ENCODE data around the gene LIMK2.

DNA sequence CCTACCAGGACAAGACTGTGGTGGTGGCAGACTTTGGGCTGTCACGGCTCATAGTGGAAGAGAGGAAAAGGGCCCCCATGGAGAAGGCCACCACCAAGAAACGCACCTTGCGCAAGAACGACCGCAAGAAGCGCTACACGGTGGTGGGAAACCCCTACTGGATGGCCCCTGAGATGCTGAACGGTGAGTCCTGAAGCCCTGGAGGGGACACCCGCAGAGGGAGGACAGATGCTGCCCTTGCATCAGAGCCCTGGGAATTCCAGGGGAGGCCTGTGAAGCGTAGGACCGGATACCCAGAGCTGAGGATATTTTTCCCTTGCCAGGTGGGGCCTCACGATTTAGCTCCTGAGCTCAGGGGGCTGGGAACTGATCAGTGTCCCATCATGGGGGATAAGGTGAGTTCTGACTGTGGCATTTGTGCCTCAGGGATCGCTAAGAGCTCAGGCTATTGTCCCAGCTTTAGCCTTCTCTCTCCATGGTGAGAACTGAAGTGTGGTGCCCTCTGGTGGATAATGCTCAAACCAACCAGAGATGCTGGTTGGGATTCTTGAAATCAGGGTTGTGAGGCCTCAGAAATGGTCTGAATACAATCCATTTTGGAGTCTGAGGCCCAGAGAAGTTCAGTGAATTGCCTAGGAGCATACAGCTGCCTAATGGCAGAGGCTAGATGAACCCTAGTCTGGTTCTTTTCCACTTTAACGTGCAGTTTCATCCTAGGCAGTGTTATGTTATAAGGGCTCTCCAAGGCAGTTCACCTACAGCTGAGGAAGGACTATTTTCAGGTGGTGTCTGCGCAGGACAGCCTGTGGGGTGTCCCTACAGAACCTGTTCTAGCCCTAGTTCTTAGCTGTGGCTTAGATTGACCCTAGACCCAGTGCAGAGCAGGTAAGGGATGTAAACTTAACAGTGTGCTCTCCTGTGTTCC lies 60.7 kb downstream of the LIMK2 start:
- no peak for TF ChIP-seq POLR2A (IDR thresholded peaks at IDR 0.05; ENCODE audit: low read length)
- TF ChIP-seq GATA1 (IDR thresholded peaks at IDR 0.05; ENCODE audit: low read depth, low read length), result no peak
